GM12892 (cell line): ENCODE data around the gene C6orf136.

ENCODE experiments used
- DNase-seq: peaks from one replicate; pipeline ENCODE4 v3.0.0; 2011; ENCODE audit not compliant: insufficient read length
- FAIRE-seq: peaks from 2 replicates; lab custom pipeline; 2011; peaks lifted over from hg19 to GRCh38; lab: Jason Lieb, UNC
- POLR2A ChIP-seq: IDR thresholded peaks from 2 replicates; pipeline ENCODE4 v1.6.1; 2011; ENCODE audit warnings: low read depth, low read length, control low read depth
- POLR2AphosphoS5 ChIP-seq: IDR thresholded peaks from 2 replicates; pipeline ENCODE4 v1.6.1; 2011; ENCODE audit warnings: low read depth, low read length, control low read depth
- TAF1 ChIP-seq: IDR thresholded peaks from 2 replicates; pipeline ENCODE4 v1.6.1; 2011; ENCODE audit warnings: low read depth, mild to moderate bottlenecking, control low read depth, low read length, borderline replicate concordance

C6orf136 gene

DNA sequence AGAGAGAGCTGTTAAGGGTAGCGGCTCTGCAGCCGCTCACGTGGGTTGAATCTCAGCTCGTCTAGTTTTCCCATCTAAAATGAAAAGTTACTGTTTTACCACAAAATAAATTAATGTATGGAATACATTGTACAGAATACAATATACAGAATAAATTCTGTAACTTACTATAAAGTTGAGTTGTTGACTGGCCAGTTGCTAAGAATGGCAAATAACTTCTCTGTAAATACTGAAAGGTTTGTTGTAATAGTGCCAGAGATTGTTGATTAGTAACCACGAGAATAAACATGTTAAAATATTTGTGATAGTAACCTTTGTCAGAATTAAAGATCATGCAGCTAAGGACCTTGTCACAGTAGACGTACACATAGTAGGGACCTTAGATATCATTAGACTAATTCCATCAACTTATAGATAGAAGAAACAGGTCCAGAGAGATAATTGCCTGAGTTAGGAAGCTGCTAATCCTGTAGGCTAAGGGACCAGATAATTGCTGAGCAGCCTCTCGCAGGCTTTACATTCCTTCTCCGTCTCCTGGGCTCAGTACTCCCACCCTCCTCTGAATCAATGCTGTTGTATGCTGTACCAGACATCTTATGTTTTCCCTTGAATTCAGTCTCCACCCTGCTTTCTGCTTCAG lies 44.4 kb downstream of the C6orf136 start:
- FAIRE-seq (no peak), DNase-seq (no peak)
- TF ChIP-seq POLR2A: no peak
- TF ChIP-seq TAF1: no peak

DNA sequence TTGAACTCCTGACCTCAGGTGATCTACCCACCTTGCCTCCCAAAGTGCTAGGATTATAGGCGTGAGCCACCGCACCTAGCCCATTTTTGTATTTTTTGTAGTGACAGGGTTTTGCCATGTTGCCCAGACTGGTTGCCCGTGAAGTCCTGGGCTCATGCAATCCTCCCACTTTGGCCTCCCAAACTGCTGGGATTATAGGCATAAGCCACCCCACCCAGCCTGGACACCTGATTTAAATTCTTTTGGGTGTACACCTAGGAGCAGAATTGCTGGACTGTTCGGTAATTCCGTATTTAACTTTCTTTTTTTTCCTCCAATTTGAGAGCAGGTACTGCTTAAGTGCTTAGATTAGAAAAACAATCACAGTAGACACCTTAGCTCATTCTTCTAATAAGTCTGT lies 49.5 kb downstream of the C6orf136 start:
- FAIRE-seq: no peak
- TF ChIP-seq POLR2AphosphoS5: no peak

DNA sequence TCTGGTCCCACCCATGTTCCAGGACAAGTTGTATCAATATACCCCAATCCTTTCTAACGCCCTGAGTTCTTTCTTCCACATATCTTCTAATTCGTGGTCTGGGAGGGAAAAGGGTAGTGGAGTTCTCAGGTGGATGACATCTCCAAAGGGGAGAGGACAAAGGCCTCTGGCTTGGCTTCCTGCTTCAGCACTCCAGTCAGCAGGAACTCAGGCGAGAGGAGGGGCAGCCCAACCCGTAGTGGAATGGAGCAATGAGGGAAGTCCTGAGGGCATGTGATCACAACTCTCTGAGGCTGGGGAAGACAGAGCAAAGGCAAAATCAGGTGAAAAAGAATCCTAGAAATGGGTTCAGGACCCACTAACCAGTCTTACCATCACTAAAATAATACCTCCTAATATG lies 53.4 kb downstream of the C6orf136 start:
- FAIRE-seq (no peak), DNase-seq (no peak)
- TF ChIP-seq TAF1: no peak
- TF ChIP-seq POLR2AphosphoS5: no peak
- no peak for TF ChIP-seq POLR2A

More for the DNA sequence above, 49.5 kb downstream of the C6orf136 start:
- no peak for DNase-seq
